PC-3 (cell line): ENCODE measurements around the gene RNU6-1. TPM values are rescaled to one million over a fixed set of nuclear protein-coding genes. Genes with fewer than 3 reads are reported as not detected.

Experiments used
- ATAC-seq: fragments of 200-7000 bp; cut with Tn5 transposase; 2 replicates; pipeline ENCODE4 v1.9.1; 2020; ENCODE audit warnings: mild to moderate bottlenecking, moderate library complexity
- BruUV-seq: library from RNA; stranded (reverse); fragments of 400-500 nt; replicated peaks from 2 replicates; lab custom pipeline; 2021; lab: Mats Ljungman, UMichigan
- CTCF ChIA-PET: fragments of 300-600 bp; sonication (Branson Sonifier 250); formaldehyde crosslinking; loops from one replicate; lab custom pipeline; 2022; ENCODE audit warnings: antibody characterized with exemption; lab: Charles Lee
- POLR2A ChIA-PET: fragments of 300-600 bp; sonication (Branson Sonifier 250); formaldehyde crosslinking; loops from one replicate; lab custom pipeline; 2022; ENCODE audit warnings: antibody characterized with exemption; ENCODE audit not compliant: unreplicated experiment; lab: Charles Lee
- DNase-seq: peaks from one replicate; pipeline ENCODE4 v3.0.0-alpha.2; 2015
- H2AFZ ChIP-seq: fragments of 300-600 bp; sonication (generic); 2 replicates; pipeline ENCODE4 v1.6.0; 2016; ENCODE audit warnings: antibody characterized with exemption, low read length
- H3F3A ChIP-seq: fragments of 300-600 bp; sonication (generic); one replicate; pipeline ENCODE4 v1.6.0; 2017; ENCODE audit warnings: antibody characterized with exemption, low read length, control low read depth, mild to moderate bottlenecking; ENCODE audit not compliant: unreplicated experiment
- H3K27ac ChIP-seq: fragments of 300-600 bp; sonication (generic); 2 replicates; pipeline ENCODE4 v1.5.1; 2016; ENCODE audit warnings: mild to moderate bottlenecking, low read length
- H3K27me3 ChIP-seq: fragments of 300-600 bp; sonication (generic); 2 replicates; pipeline ENCODE4 v1.6.1; 2016; ENCODE audit warnings: low read length, mixed read lengths
- H3K36me3 ChIP-seq: fragments of 300-600 bp; sonication (generic); 2 replicates; pipeline ENCODE4 v1.6.1; 2016; ENCODE audit warnings: low read depth, mixed run types, low read length, mixed read lengths
- H3K4me1 ChIP-seq: fragments of 300-600 bp; sonication (generic); 2 replicates; pipeline ENCODE4 v1.5.1; 2016; ENCODE audit warnings: low read length; ENCODE audit not compliant: insufficient read depth
- H3K4me2 ChIP-seq: fragments of 300-600 bp; sonication (generic); 2 replicates; pipeline ENCODE4 v1.6.0; 2016; ENCODE audit warnings: low read length
- H3K4me3 ChIP-seq: fragments of 300-600 bp; sonication (generic); 2 replicates; pipeline ENCODE4 v1.5.1; 2016; ENCODE audit warnings: mild to moderate bottlenecking, low read length, mixed read lengths
- H3K79me2 ChIP-seq: fragments of 300-600 bp; sonication (generic); 2 replicates; pipeline ENCODE4 v1.6.1; 2017; ENCODE audit warnings: low read length, mixed read lengths
- H3K9ac ChIP-seq: fragments of 300-600 bp; sonication (generic); 2 replicates; pipeline ENCODE4 v1.6.0; 2016; ENCODE audit warnings: mild to moderate bottlenecking, low read length
- H3K9me2 ChIP-seq: fragments of 300-600 bp; sonication (generic); replicated peaks from 2 replicates; pipeline ENCODE4 v1.6.1; 2016; ENCODE audit warnings: mixed run types, low read length, mixed read lengths
- H3K9me3 ChIP-seq: fragments of 300-600 bp; sonication (generic); 2 replicates; pipeline ENCODE4 v1.6.1; 2016; ENCODE audit warnings: low read length, mixed read lengths
- H4K20me1 ChIP-seq: fragments of 300-600 bp; sonication (generic); 2 replicates; pipeline ENCODE4 v1.6.1; 2016; ENCODE audit warnings: low read length, mixed read lengths
- CTCF ChIP-seq: fragments of 300-600 bp; sonication (generic); conservative IDR thresholded peaks from 2 replicates; pipeline ENCODE4 v1.5.1; 2017; ENCODE audit warnings: antibody characterized with exemption, low read depth, mild to moderate bottlenecking, low read length
- EZH2 ChIP-seq: fragments of 300-600 bp; sonication (generic); IDR thresholded peaks from one replicate; pipeline ENCODE4 v1.6.1; 2017; ENCODE audit warnings: antibody characterized with exemption, mild to moderate bottlenecking, low read length; ENCODE audit not compliant: unreplicated experiment
- EZH2phosphoT487 ChIP-seq: fragments of 300-600 bp; sonication (generic); IDR thresholded peaks from 2 replicates; pipeline ENCODE4 v1.6.1; 2018; ENCODE audit warnings: mild to moderate bottlenecking, antibody characterized with exemption, low read length, borderline replicate concordance
- intact Hi-C: fragments of 100-400 bp; cut with micrococcal nuclease; formaldehyde crosslinking; loops from 2 replicates; pipeline ENCODE4 v1.9.0; 2023
- total RNA-seq: library from RNA; depleted of rRNA; stranded (reverse); fragments of >200 nt; gene quantifications from 2 replicates; pipeline ENCODE4 v1.2.3, GENCODE V29; 2014

The RNU6-1 gene
- total RNA-seq, 1 experiment from 2014 or later: not detected

GRCh38 chr15:67885175-67885523, 45.3 kb upstream of the RNU6-1 start:
- Histone ChIP-seq H3K9me3 (no peaks in the 10 kb centered on the region), H3K79me2 (no peaks in the 10 kb centered on the region), H2AFZ (peak overlapping the region; percentile 96), H3K27ac (no peak overlapping the region), H3K4me1 (peaks cover 16% of the 10 kb centered on the region), H3K4me2 (peak overlapping the region; percentile 90), H3F3A (no peaks in the 10 kb centered on the region), H3K36me3 (no peaks in the 10 kb centered on the region), H3K9me2 (no peaks in the 10 kb centered on the region), H3K9ac (peak overlapping the region; percentile 41), H3K27me3 (no peaks in the 10 kb centered on the region), H4K20me1 (no peaks in the 10 kb centered on the region), H3K4me3 (peak overlapping the region; percentile 75)
- ChIA-PET CTCF (no interaction called here), POLR2A (no interaction called here)
- intact Hi-C loops: no loop called here
- ATAC-seq: no peak
- no TSS peak for BruUV-seq
- DNase-seq: no peak
- TF ChIP-seq EZH2phosphoT487 (no peak), EZH2 (no peak), CTCF (no peak)

GRCh38 chr15:67884514-67885174, 44.8 kb upstream of the RNU6-1 start:
- H2AFZ ChIP-seq: peak overlapping the region; percentile 96
- H3K27ac ChIP-seq: no peak overlapping the region
- no peaks in the 10 kb centered on the region for H4K20me1 ChIP-seq
- ATAC-seq (peak; percentile 73), DNase-seq (peak; percentile 37)
- intact Hi-C loops: no loop called here
- H3K4me2 ChIP-seq: peak overlapping the region; percentile 90
- no TSS peak for BruUV-seq
- no peaks in the 10 kb centered on the region for H3K36me3 ChIP-seq
- peaks cover 16% of the 10 kb centered on the region for H3K4me1 ChIP-seq
- TF ChIP-seq CTCF (no peak), EZH2 (no peak), EZH2phosphoT487 (no peak)
- H3K9me2 ChIP-seq: no peaks in the 10 kb centered on the region
- no peaks in the 10 kb centered on the region for H3K27me3 ChIP-seq
- ChIA-PET CTCF (no interaction called here), POLR2A (no interaction called here)
- no peaks in the 10 kb centered on the region for H3K9me3 ChIP-seq
- H3K4me3 ChIP-seq: peak overlapping the region; percentile 75
- H3F3A ChIP-seq: no peaks in the 10 kb centered on the region
- H3K79me2 ChIP-seq: no peaks in the 10 kb centered on the region
- H3K9ac ChIP-seq: peak overlapping the region; percentile 41

- TF ChIP-seq CTCF (no peak), EZH2phosphoT487 (no peak), EZH2 (no peak)
- no peak for ATAC-seq
- Histone ChIP-seq H3F3A (no peaks in the 10 kb centered on the region), H4K20me1 (no peaks in the 10 kb centered on the region), H3K79me2 (no peaks in the 10 kb centered on the region), H3K4me3 (peak overlapping the region; percentile 75; the same call in 1 of the 2 replicates), H3K4me1 (peaks cover 16% of the 10 kb centered on the region), H3K27me3 (no peaks in the 10 kb centered on the region), H3K9ac (peak overlapping the region; percentile 41; the same call in 1 of the 2 replicates), H3K9me2 (no peaks in the 10 kb centered on the region), H3K27ac (no peak overlapping the region), H3K9me3 (no peaks in the 10 kb centered on the region), H2AFZ (peak overlapping the region; percentile 96; the same call in 1 of the 2 replicates), H3K36me3 (no peaks in the 10 kb centered on the region), H3K4me2 (peak overlapping the region; percentile 90)
- intact Hi-C loops: no loop called here
- POLR2A ChIA-PET: no interaction called here
- DNase-seq: no peak
- BruUV-seq: no TSS peak
- CTCF ChIA-PET: no interaction called here
Measured at GRCh38 chr15:67884009-67884408, 44.2 kb upstream of the RNU6-1 start.
